Ovary (tissue), 3 donors: Measurements from ENCODE around the gene CFAP100.

Source experiments
- EP300 ChIP-seq: sonication (generic); formaldehyde crosslinking; IDR thresholded peaks from one replicate; pipeline ENCODE4 v1.6.1; 2017; ENCODE audit warnings: antibody characterized with exemption
- POLR2A ChIP-seq: fragments of 450-650 bp; IDR thresholded peaks from one replicate; pipeline ENCODE4 v1.6.1; 2017; ENCODE audit warnings: antibody characterized with exemption, mild to moderate bottlenecking, moderate library complexity
- TF ChIP-seq, protein P1 (sequence below), 3 donors: fragments of 450-650 bp in 2 of 3; fragments of 200-600 bp in 1 of 3; IDR thresholded peaks; one replicate each; pipeline versions ENCODE4 v1.5.1 to v1.8.0; 2016 to 2022; ENCODE audit warnings: antibody characterized with exemption in 3 of 3, mild to moderate bottlenecking in 1 of 3
- donor health status: DM: no; HTN: no; CAD: no.

DNA sequence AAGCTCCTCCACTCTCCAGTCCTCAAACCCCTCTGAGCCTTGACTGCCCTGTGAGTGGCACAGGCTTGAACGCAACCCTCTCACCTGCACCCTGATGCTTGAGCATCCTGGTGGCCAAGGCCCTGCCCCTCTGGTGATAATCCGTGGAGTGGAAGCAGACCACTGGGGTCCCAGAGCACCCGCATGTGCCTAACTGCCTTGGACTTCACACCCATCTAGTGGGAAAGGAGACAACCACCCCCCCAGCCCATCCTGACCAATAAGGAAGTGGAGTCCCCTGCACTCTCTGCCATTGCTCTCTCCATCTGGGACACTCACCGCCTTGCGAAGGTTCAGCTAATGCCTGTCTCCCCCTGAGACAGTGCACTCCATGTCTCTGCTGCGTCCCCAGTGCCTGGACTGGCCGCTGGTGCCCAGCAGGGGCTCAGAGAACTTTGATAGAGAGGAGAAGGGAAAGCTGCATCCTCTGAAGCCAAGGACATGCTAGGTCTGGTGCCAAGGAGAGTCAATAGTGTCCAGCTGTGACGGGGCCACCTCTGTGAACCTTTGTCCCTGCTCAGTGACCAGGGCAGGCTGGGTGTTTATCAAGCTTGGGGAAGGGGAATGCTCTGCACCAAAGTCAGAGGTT is 40.9 kb upstream of the CFAP100 start:
- TF ChIP-seq, protein P1, sequence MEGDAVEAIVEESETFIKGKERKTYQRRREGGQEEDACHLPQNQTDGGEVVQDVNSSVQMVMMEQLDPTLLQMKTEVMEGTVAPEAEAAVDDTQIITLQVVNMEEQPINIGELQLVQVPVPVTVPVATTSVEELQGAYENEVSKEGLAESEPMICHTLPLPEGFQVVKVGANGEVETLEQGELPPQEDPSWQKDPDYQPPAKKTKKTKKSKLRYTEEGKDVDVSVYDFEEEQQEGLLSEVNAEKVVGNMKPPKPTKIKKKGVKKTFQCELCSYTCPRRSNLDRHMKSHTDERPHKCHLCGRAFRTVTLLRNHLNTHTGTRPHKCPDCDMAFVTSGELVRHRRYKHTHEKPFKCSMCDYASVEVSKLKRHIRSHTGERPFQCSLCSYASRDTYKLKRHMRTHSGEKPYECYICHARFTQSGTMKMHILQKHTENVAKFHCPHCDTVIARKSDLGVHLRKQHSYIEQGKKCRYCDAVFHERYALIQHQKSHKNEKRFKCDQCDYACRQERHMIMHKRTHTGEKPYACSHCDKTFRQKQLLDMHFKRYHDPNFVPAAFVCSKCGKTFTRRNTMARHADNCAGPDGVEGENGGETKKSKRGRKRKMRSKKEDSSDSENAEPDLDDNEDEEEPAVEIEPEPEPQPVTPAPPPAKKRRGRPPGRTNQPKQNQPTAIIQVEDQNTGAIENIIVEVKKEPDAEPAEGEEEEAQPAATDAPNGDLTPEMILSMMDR (IDR thresholded peaks at IDR 0.05) = no peak
- no peak for TF ChIP-seq POLR2A
- no peak for TF ChIP-seq EP300
